OCI-LY7 (cell line): ENCODE measurements around the gene ANG. TPM values are rescaled to one million over a fixed set of nuclear protein-coding genes. Genes with fewer than 3 reads are reported as not detected.

ENCODE experiments used
- BruUV-seq: library from RNA; stranded (reverse); fragments of 400-500 nt; replicated peaks from 2 replicates; lab custom pipeline; 2021; lab: Mats Ljungman, UMichigan
- CTCF ChIA-PET: fragments of 300-600 bp; sonication (Branson Sonifier 250); formaldehyde crosslinking; loops from one replicate; lab custom pipeline; 2022; ENCODE audit warnings: antibody characterized with exemption; ENCODE audit not compliant: unreplicated experiment; lab: Charles Lee
- POLR2A ChIA-PET: fragments of 300-600 bp; sonication (Branson Sonifier 250); formaldehyde crosslinking; loops from one replicate; lab custom pipeline; 2022; ENCODE audit warnings: antibody characterized with exemption; lab: Charles Lee
- DNase-seq: peaks from one replicate; pipeline ENCODE4 v3.0.0-alpha.2; 2015; ENCODE audit warnings: low spot score
- H2AFZ ChIP-seq: fragments of 200-600 bp; sonication (generic), shearing (Covaris generic); 2 replicates; pipeline ENCODE4 v1.6.1; 2014; ENCODE audit warnings: mild to moderate bottlenecking, antibody characterized with exemption, low read length, moderate library complexity
- H3K27ac ChIP-seq: fragments of 200-600 bp; sonication (generic); 2 replicates; pipeline ENCODE4 v1.5.1; 2014; ENCODE audit warnings: mixed run types, low read depth, mild to moderate bottlenecking, moderate library complexity, low read length, inconsistent platforms; ENCODE audit not compliant: poor library complexity, severe bottlenecking
- H3K36me3 ChIP-seq: fragments of 200-600 bp; sonication (generic); 2 replicates; pipeline ENCODE4 v1.6.1; 2014; ENCODE audit warnings: mild to moderate bottlenecking, antibody characterized with exemption, low read length, moderate library complexity, mixed read lengths; ENCODE audit not compliant: insufficient read depth
- H3K4me1 ChIP-seq: fragments of 200-600 bp; sonication (generic); 2 replicates; pipeline ENCODE4 v1.5.1; 2014; ENCODE audit warnings: mild to moderate bottlenecking, low read length; ENCODE audit not compliant: insufficient read depth, poor library complexity, severe bottlenecking
- H3K4me2 ChIP-seq: fragments of 200-600 bp; sonication (generic); 2 replicates; pipeline ENCODE4 v1.6.1; 2014; ENCODE audit warnings: mild to moderate bottlenecking, low read length
- H3K4me3 ChIP-seq: fragments of 200-600 bp; sonication (generic); 2 replicates; pipeline ENCODE4 v1.5.1; 2014; ENCODE audit warnings: mild to moderate bottlenecking, low read depth, low read length; ENCODE audit not compliant: poor library complexity, severe bottlenecking
- H3K79me2 ChIP-seq: fragments of 200-600 bp; sonication (generic); 2 replicates; pipeline ENCODE4 v1.6.1; 2016; ENCODE audit warnings: low read depth, mild to moderate bottlenecking, low read length, moderate library complexity, mixed read lengths; ENCODE audit not compliant: insufficient read depth
- H3K9me2 ChIP-seq: fragments of 200-600 bp; sonication (generic); 2 replicates; pipeline ENCODE4 v1.6.1; 2016; ENCODE audit warnings: mild to moderate bottlenecking, low read length, mixed read lengths; ENCODE audit not compliant: insufficient read depth
- H3K9me3 ChIP-seq: fragments of 200-600 bp; sonication (generic); 2 replicates; pipeline ENCODE4 v1.6.1; 2014; ENCODE audit warnings: mild to moderate bottlenecking, mixed run types, low read length, mixed read lengths
- H4K20me1 ChIP-seq: fragments of 200-600 bp; sonication (generic); 2 replicates; pipeline ENCODE4 v1.6.1; 2014; ENCODE audit warnings: mild to moderate bottlenecking, antibody characterized with exemption, low read length, moderate library complexity, mixed read lengths; ENCODE audit not compliant: insufficient read depth
- EZH2phosphoT487 ChIP-seq: fragments of 200-600 bp; sonication (generic); IDR thresholded peaks from 2 replicates; pipeline ENCODE4 v1.6.1; 2018; ENCODE audit warnings: low read depth, borderline replicate concordance, mild to moderate bottlenecking, mixed run types, antibody characterized with exemption, low read length, moderate library complexity, mixed read lengths
- intact Hi-C: fragments of 100-400 bp; cut with micrococcal nuclease; formaldehyde crosslinking; loops from one replicate; pipeline ENCODE4 v1.10.0; 2022; ENCODE audit not compliant: unreplicated experiment
- total RNA-seq, 2 experiments: library from RNA; depleted of rRNA in 1 of 2; stranded (reverse); fragments of >200 nt in 1 of 2; shearing (Covaris generic) in 1 of 2; gene quantifications; 2 replicates each; pipeline ENCODE4 v1.2.3, GENCODE V29; 2014 to 2022
- TF ChIP-seq, protein P1 (sequence below): fragments of 200-600 bp; sonication (generic); conservative IDR thresholded peaks from 2 replicates; pipeline ENCODE4 v1.5.1; 2014; ENCODE audit warnings: mild to moderate bottlenecking, antibody characterized with exemption, low read length, moderate library complexity, mixed read lengths

ANG gene
- total RNA-seq, 2 experiments from 2014 or later = not detected

DNA sequence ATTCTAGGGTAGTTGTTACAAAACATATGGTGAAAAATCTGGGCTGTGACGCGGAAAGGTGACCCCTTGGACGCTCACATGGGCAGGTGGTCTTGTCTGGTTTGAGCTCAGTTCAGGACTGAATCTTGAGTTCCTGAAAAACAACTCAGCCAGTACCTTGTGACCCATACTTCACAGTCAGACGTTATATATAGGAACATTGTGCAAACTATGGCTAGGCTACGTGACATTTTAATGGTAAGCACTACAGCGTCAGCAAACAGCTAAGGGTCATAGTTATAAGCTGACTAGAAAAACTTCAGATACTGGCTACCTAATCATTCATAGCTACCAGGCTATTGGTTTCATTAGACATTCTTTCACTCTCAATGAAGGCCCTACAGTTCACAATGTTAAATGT lies 42.3 kb downstream of the ANG start:
- no peak for DNase-seq
- H3K9me2 ChIP-seq = no peaks in the 10 kb centered on the region
- POLR2A ChIA-PET = interaction anchor here (0.6 to 1.2 kb wide), 2 partner anchors 8 to 13 kb away, joined by 3 to 5 read pairs; no protein-coding TSS in a partner anchor
- TF ChIP-seq, protein P1, sequence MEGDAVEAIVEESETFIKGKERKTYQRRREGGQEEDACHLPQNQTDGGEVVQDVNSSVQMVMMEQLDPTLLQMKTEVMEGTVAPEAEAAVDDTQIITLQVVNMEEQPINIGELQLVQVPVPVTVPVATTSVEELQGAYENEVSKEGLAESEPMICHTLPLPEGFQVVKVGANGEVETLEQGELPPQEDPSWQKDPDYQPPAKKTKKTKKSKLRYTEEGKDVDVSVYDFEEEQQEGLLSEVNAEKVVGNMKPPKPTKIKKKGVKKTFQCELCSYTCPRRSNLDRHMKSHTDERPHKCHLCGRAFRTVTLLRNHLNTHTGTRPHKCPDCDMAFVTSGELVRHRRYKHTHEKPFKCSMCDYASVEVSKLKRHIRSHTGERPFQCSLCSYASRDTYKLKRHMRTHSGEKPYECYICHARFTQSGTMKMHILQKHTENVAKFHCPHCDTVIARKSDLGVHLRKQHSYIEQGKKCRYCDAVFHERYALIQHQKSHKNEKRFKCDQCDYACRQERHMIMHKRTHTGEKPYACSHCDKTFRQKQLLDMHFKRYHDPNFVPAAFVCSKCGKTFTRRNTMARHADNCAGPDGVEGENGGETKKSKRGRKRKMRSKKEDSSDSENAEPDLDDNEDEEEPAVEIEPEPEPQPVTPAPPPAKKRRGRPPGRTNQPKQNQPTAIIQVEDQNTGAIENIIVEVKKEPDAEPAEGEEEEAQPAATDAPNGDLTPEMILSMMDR = no peak
- no peak for TF ChIP-seq EZH2phosphoT487
- no peaks in the 10 kb centered on the region for H3K4me1 ChIP-seq
- H2AFZ ChIP-seq = no peak overlapping the region
- CTCF ChIA-PET = no interaction called here
- H4K20me1 ChIP-seq = no peaks in the 10 kb centered on the region
- no peaks in the 10 kb centered on the region for H3K79me2 ChIP-seq
- H3K27ac ChIP-seq = no peak overlapping the region
- no peak overlapping the region for H3K4me3 ChIP-seq
- no peaks in the 10 kb centered on the region for H3K9me3 ChIP-seq
- no TSS peak for BruUV-seq
- intact Hi-C loops = no loop called here
- no peak overlapping the region for H3K4me2 ChIP-seq
- H3K36me3 ChIP-seq = no peaks in the 10 kb centered on the region

- no peak overlapping the region for H3K4me3 ChIP-seq
- H4K20me1 ChIP-seq = no peaks in the 10 kb centered on the region
- no TSS peak for BruUV-seq
- no peaks in the 10 kb centered on the region for H3K79me2 ChIP-seq
- H3K36me3 ChIP-seq = no peaks in the 10 kb centered on the region
- TF ChIP-seq, protein P1 = no peak
- no peak for TF ChIP-seq EZH2phosphoT487
- H3K4me1 ChIP-seq = no peaks in the 10 kb centered on the region
- POLR2A ChIA-PET = interaction anchor here (0.9 kb wide), 1 partner anchor 48 kb away, joined by 4 read pairs; no protein-coding TSS in a partner anchor
- no peak for DNase-seq
- CTCF ChIA-PET = no interaction called here
- intact Hi-C loops = no loop called here
- H3K4me2 ChIP-seq = no peak overlapping the region
- no peaks in the 10 kb centered on the region for H3K9me2 ChIP-seq
- H3K27ac ChIP-seq = no peak overlapping the region
- H3K9me3 ChIP-seq = no peaks in the 10 kb centered on the region
- no peak overlapping the region for H2AFZ ChIP-seq
Measured at GRCh38 chr14:20732477-20732876, 43.9 kb downstream of the ANG start.

DNA sequence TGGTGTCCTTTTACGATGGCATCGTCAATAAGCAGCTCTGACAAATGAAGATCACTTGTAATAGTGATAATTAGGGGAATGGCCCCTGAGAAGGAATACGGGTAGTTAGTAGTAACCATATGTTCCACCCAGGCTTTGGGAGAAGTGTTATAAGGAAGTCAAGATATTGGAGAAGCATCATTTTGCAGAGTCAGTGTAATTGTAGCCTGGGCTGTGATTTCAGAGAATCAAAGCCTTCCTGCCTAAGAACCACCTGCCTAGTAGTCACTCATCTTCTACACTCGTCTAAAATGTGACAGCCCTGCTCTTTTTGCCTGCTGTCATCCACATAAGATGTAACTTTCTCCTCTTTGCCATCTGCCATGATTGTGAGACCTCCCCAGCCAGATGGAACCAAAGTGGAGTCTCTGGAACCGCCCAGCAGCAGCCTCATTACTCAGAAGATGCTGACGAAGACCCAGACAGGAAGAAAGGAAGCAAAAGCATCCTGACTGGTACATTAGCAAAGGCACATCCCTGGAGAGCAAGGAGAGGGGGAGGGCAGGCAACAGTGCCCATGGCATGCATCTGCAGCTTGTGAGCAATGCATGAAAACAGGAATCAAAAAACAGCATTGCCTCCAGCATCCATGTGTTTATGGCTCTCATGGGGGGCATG lies 44.5 kb downstream of the ANG start:
- POLR2A ChIA-PET = interaction anchor here (0.9 kb wide), 1 partner anchor 47 kb away, joined by 4 read pairs; no protein-coding TSS in a partner anchor
- no peak overlapping the region for H3K27ac ChIP-seq
- CTCF ChIA-PET = no interaction called here
- H3K4me1 ChIP-seq = no peaks in the 10 kb centered on the region
- H4K20me1 ChIP-seq = no peaks in the 10 kb centered on the region
- no peaks in the 10 kb centered on the region for H3K79me2 ChIP-seq
- TF ChIP-seq, protein P1 = no peak
- no peak for TF ChIP-seq EZH2phosphoT487
- H3K9me3 ChIP-seq = no peaks in the 10 kb centered on the region
- H3K36me3 ChIP-seq = no peaks in the 10 kb centered on the region
- no peak overlapping the region for H3K4me2 ChIP-seq
- no peak overlapping the region for H2AFZ ChIP-seq
- H3K9me2 ChIP-seq = no peaks in the 10 kb centered on the region
- BruUV-seq = no TSS peak
- DNase-seq = no peak
- intact Hi-C loops = no loop called here
- H3K4me3 ChIP-seq = no peak overlapping the region
